ENCODE measurements around the gene ZBBX.

The ZBBX gene

DNA sequence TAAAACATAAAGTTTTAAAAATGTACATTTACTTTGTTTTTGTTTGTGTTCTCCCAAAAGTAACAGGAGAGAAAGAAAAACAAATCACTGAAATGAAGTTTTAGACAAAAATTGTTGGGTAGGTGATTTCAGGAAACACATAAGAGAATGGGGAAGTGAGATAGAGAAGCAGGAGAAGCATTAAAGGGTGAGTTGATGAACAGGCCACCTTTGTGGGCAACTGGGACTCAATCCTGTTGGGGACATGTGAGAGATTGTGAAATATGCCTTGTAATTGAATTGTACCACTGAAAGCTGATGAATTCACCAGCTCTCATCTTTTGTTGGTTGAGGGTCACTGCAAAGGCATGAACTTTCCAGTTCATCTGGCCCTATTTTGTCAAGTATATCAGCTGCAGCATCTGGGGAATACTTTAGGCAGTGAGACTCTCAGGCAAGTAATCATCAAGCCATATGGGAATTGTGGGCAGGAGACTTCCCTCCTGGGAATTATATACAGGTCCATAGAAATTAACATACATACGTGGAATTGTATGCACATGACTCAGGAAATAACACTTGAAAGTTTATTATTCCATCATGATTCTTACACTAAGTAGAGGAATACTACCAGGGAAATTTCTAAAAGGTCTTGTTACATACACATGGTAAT is 181.0 kb downstream of the ZBBX start:
- Histone ChIP-seq H3K4me1 (no peaks in the 10 kb centered on the region), H3K9me3 (no peaks in the 10 kb centered on the region), H3K4me3 (no peak overlapping the region), H3K27me3 (no peaks in the 10 kb centered on the region), H3K27ac (no peak overlapping the region), H3K36me3 (no peaks in the 10 kb centered on the region)
- no peak for TF ChIP-seq CTCF (IDR thresholded peaks at IDR 0.05)
- no peak for DNase-seq
- intact Hi-C loops (cut with DNase I; ENCODE audit: low total_unique reads), result no loop called here

All from tibial artery (tissue), 4 donors.